Adrenal gland (tissue), 5 donors: ENCODE results near the gene FGGY.

Experiments
- POLR2A ChIP-seq, 2 donors: fragments of 450-650 bp; IDR thresholded peaks; one replicate each; pipeline ENCODE4 v1.6.1; 2017; ENCODE audit warnings: antibody characterized with exemption in 2 of 2, mild to moderate bottlenecking in 2 of 2, moderate library complexity in 1 of 2
- TF ChIP-seq, protein P1 (sequence below), 6 experiments: fragments of 450-650 bp in 4 of 6; fragments of 200-600 bp in 2 of 6; sonication (generic) in 1 of 6; IDR thresholded peaks; 1 replicate in 5 of 6; 2 replicates in 1 of 6; pipeline versions ENCODE4 v1.5.1 to v1.8.0; 2016 to 2021; ENCODE audit warnings: antibody characterized with exemption in 6 of 6, mild to moderate bottlenecking in 2 of 6, moderate library complexity in 1 of 6
- donor health status: DM: no; HTN: no; CAD: no.

DNA sequence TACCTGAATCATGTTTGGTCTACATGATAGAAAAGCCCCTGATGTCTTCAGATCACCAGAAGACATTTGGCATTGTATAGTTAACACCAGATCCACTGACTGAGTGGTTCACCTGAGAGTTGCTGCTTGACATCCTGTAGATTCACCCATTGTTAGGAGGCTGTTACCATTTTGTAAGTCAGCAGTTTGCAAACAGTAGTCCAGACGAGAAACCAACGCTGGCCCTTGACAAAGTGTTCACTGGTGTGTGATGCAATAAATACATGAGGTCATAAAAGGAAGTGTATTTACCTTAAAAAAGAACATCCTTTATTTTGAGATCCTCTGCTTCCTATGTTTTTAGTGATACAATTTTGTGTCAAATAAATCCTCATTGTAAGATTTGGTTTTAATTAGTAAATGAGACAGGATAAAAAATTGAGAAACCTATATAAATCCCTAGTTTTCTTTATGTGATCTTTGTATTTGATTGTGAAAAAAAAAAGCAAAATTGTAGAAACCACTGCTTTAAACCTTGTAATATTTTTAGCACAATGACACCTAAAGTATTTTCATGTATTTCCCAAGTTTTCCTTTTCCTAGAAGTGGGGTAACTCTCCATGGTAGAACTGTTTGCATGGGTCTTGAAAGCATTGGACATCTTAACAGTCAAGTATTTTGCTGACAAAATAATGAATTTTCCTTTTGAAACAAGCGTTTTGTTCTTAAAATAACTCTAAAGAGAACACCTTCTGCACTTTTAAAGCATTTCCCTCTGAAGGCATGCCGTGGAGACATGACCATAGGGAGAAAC, 204.3 kb downstream of the FGGY start:
- TF ChIP-seq, protein P1, sequence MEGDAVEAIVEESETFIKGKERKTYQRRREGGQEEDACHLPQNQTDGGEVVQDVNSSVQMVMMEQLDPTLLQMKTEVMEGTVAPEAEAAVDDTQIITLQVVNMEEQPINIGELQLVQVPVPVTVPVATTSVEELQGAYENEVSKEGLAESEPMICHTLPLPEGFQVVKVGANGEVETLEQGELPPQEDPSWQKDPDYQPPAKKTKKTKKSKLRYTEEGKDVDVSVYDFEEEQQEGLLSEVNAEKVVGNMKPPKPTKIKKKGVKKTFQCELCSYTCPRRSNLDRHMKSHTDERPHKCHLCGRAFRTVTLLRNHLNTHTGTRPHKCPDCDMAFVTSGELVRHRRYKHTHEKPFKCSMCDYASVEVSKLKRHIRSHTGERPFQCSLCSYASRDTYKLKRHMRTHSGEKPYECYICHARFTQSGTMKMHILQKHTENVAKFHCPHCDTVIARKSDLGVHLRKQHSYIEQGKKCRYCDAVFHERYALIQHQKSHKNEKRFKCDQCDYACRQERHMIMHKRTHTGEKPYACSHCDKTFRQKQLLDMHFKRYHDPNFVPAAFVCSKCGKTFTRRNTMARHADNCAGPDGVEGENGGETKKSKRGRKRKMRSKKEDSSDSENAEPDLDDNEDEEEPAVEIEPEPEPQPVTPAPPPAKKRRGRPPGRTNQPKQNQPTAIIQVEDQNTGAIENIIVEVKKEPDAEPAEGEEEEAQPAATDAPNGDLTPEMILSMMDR (IDR thresholded peaks at IDR 0.05), result no peak
- TF ChIP-seq POLR2A (IDR thresholded peaks at IDR 0.05), result no peak
